ENCODE results near the gene BEST2.

DNA sequence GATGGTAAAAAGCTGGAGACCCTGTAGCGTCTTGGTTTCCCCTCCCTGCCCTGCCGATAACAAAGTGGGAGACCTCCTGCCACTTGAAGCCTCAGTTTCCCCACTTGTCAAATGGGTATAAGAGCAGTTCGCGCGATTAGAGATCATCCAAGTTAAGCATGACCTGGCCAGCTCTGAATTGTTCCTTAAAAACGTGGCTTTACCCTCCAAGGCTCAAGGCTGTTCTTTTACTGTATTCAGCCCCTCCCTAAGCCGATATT is 28.3 kb upstream of the BEST2 start:
- no peak for TF ChIP-seq POLR2AphosphoS5 (IDR thresholded peaks at IDR 0.05; ENCODE audit: low read depth, low read length)
- TF ChIP-seq CTCF (IDR thresholded peaks at IDR 0.05) = no peak
- no peak for TF ChIP-seq SIN3A (IDR thresholded peaks at IDR 0.05; ENCODE audit: borderline replicate concordance, insufficient read depth, low read depth, low read length)

Measured in Panc1 (cell line).